T-helper 2 cell treated with Interferon-gamma antibody and Interleukin-4, amounts not matched to agents 5 μg/mL and 100 μg/mL, for 36 hours (primary cell): ENCODE measurements around the gene GHRHR.
A peak's percentile ranks its signal among the peaks of the same experiment; 100 is the strongest.

Source experiments
- DNase-seq: peaks from one replicate; pipeline ENCODE4 v3.0.0; 2021; ENCODE audit warnings: low spot score
- H3K27ac Mint-ChIP-seq: one replicate; pipeline ENCODE4 v1.8.0; 2021; ENCODE audit warnings: mild to moderate bottlenecking, mixed read lengths
- H3K27me3 Mint-ChIP-seq: one replicate; pipeline ENCODE4 v1.8.0; 2021; ENCODE audit warnings: low read depth, mixed read lengths
- H3K36me3 Mint-ChIP-seq: one replicate; pipeline ENCODE4 v1.8.0; 2021; ENCODE audit warnings: low read depth, mixed read lengths
- H3K4me1 Mint-ChIP-seq: one replicate; pipeline ENCODE4 v1.8.0; 2021; ENCODE audit warnings: low read depth, mixed read lengths
- H3K4me3 Mint-ChIP-seq: one replicate; pipeline ENCODE4 v1.8.0; 2022; ENCODE audit warnings: mild to moderate bottlenecking, moderate library complexity, mixed read lengths
- H3K9me3 Mint-ChIP-seq: one replicate; pipeline ENCODE4 v1.8.0; 2021; ENCODE audit warnings: mixed read lengths

Gene GHRHR

GRCh38 chr7:30933124-30933974, 30.4 kb upstream of the GHRHR start:
- H3K4me1 Mint-ChIP-seq = no peaks in the 10 kb centered on the region

GRCh38 chr7:30934225-30934624, 29.5 kb upstream of the GHRHR start:
- H3K4me1 Mint-ChIP-seq = no peaks in the 10 kb centered on the region
- no peaks in the 10 kb centered on the region for H3K36me3 Mint-ChIP-seq
- H3K9me3 Mint-ChIP-seq = no peaks in the 10 kb centered on the region
- peaks cover 6% of the 10 kb centered on the region for H3K27me3 Mint-ChIP-seq
- H3K4me3 Mint-ChIP-seq = no peak overlapping the region
- H3K27ac Mint-ChIP-seq = no peak overlapping the region
- DNase-seq = no peak

More at GRCh38 chr7:30933124-30933974, 30.4 kb upstream of the GHRHR start:
- Mint-ChIP-seq H3K27me3 (peaks cover 6% of the 10 kb centered on the region), H3K4me3 (no peak overlapping the region), H3K9me3 (no peaks in the 10 kb centered on the region), H3K36me3 (no peaks in the 10 kb centered on the region), H3K27ac (no peak overlapping the region)
- no peak for DNase-seq

- Mint-ChIP-seq H3K27me3 (peaks cover 12% of the 10 kb centered on the region), H3K4me1 (no peaks in the 10 kb centered on the region), H3K4me3 (no peak overlapping the region), H3K36me3 (no peaks in the 10 kb centered on the region), H3K27ac (no peak overlapping the region), H3K9me3 (no peaks in the 10 kb centered on the region)
- no peak for DNase-seq
Measured at GRCh38 chr7:30934732-30935568, 28.8 kb upstream of the GHRHR start.

GRCh38 chr7:30935569-30935877, 28.2 kb upstream of the GHRHR start:
- peak; percentile 2 for DNase-seq
- Mint-ChIP-seq H3K27ac (no peak overlapping the region), H3K27me3 (peaks cover 16% of the 10 kb centered on the region), H3K36me3 (no peaks in the 10 kb centered on the region), H3K9me3 (no peaks in the 10 kb centered on the region), H3K4me3 (no peak overlapping the region), H3K4me1 (no peaks in the 10 kb centered on the region)

GRCh38 chr7:30936650-30937245, 27.0 kb upstream of the GHRHR start:
- no peaks in the 10 kb centered on the region for H3K36me3 Mint-ChIP-seq
- H3K27ac Mint-ChIP-seq = no peak overlapping the region
- H3K4me3 Mint-ChIP-seq = no peak overlapping the region
- peaks cover 21% of the 10 kb centered on the region for H3K27me3 Mint-ChIP-seq
- no peak for DNase-seq
- H3K9me3 Mint-ChIP-seq = no peaks in the 10 kb centered on the region
- H3K4me1 Mint-ChIP-seq = no peaks in the 10 kb centered on the region

- H3K4me1 Mint-ChIP-seq = no peaks in the 10 kb centered on the region
Measured at GRCh38 chr7:30937416-30937815, 26.3 kb upstream of the GHRHR start.

GRCh38 chr7:30938435-30939316, 25.1 kb upstream of the GHRHR start:
- no peaks in the 10 kb centered on the region for H3K4me1 Mint-ChIP-seq
- peaks cover 29% of the 10 kb centered on the region for H3K27me3 Mint-ChIP-seq
- H3K9me3 Mint-ChIP-seq = no peaks in the 10 kb centered on the region
- H3K36me3 Mint-ChIP-seq = no peaks in the 10 kb centered on the region
- no peak overlapping the region for H3K4me3 Mint-ChIP-seq
- peak; percentile 57 for DNase-seq
- H3K27ac Mint-ChIP-seq = no peak overlapping the region

More at GRCh38 chr7:30937416-30937815, 26.3 kb upstream of the GHRHR start:
- H3K27me3 Mint-ChIP-seq = peaks cover 24% of the 10 kb centered on the region
- H3K27ac Mint-ChIP-seq = no peak overlapping the region
- no peak overlapping the region for H3K4me3 Mint-ChIP-seq
- no peaks in the 10 kb centered on the region for H3K36me3 Mint-ChIP-seq
- DNase-seq = no peak
- no peaks in the 10 kb centered on the region for H3K9me3 Mint-ChIP-seq

GRCh38 chr7:30941582-30942323, 22.0 kb upstream of the GHRHR start:
- H3K4me3 Mint-ChIP-seq = no peak overlapping the region
- no peak for DNase-seq
- no peaks in the 10 kb centered on the region for H3K4me1 Mint-ChIP-seq
- H3K36me3 Mint-ChIP-seq = no peaks in the 10 kb centered on the region
- peaks cover 34% of the 10 kb centered on the region for H3K27me3 Mint-ChIP-seq
- no peak overlapping the region for H3K27ac Mint-ChIP-seq
- peaks cover 8% of the 10 kb centered on the region for H3K9me3 Mint-ChIP-seq

- Mint-ChIP-seq H3K4me3 (no peak overlapping the region), H3K27me3 (peaks cover 12% of the 10 kb centered on the region), H3K9me3 (peaks cover 4% of the 10 kb centered on the region), H3K27ac (no peak overlapping the region), H3K4me1 (no peaks in the 10 kb centered on the region), H3K36me3 (no peaks in the 10 kb centered on the region)
- DNase-seq = no peak
Measured at GRCh38 chr7:30950197-30950596, 13.6 kb upstream of the GHRHR start.

GRCh38 chr7:30954914-30955313, 8.8 kb upstream of the GHRHR start:
- DNase-seq = no peak
- no peak overlapping the region for H3K4me3 Mint-ChIP-seq
- H3K27ac Mint-ChIP-seq = no peak overlapping the region

GRCh38 chr7:30956704-30957103, 7.0 kb upstream of the GHRHR start:
- H3K4me3 Mint-ChIP-seq = no peak overlapping the region

More at GRCh38 chr7:30954914-30955313, 8.8 kb upstream of the GHRHR start:
- Mint-ChIP-seq H3K27me3 (peaks cover 3% of the 10 kb centered on the region), H3K9me3 (no peaks in the 10 kb centered on the region), H3K4me1 (no peaks in the 10 kb centered on the region), H3K36me3 (no peaks in the 10 kb centered on the region)

GRCh38 chr7:30965372-30965771, 1.6 kb downstream of the GHRHR start:
- Mint-ChIP-seq H3K27ac (no peak overlapping the region), H3K4me3 (no peak overlapping the region), H3K36me3 (no peaks in the 10 kb centered on the region), H3K4me1 (no peaks in the 10 kb centered on the region), H3K9me3 (no peaks in the 10 kb centered on the region), H3K27me3 (peaks cover 2% of the 10 kb centered on the region)
- no peak for DNase-seq

More at GRCh38 chr7:30956704-30957103, 7.0 kb upstream of the GHRHR start:
- DNase-seq = no peak
- Mint-ChIP-seq H3K27ac (no peak overlapping the region), H3K36me3 (no peaks in the 10 kb centered on the region), H3K4me1 (no peaks in the 10 kb centered on the region), H3K27me3 (peaks cover 3% of the 10 kb centered on the region), H3K9me3 (no peaks in the 10 kb centered on the region)

GRCh38 chr7:30965883-30966282, 2.1 kb downstream of the GHRHR start:
- Mint-ChIP-seq H3K4me3 (no peak overlapping the region), H3K36me3 (no peaks in the 10 kb centered on the region), H3K4me1 (no peaks in the 10 kb centered on the region), H3K27ac (no peak overlapping the region), H3K27me3 (peaks cover 2% of the 10 kb centered on the region), H3K9me3 (no peaks in the 10 kb centered on the region)
- no peak for DNase-seq
